Measurements from ENCODE around the gene TBC1D3H. TPM values are rescaled to one million over a fixed set of nuclear protein-coding genes. Genes with fewer than 3 reads are reported as not detected.
"Not testable (repeated sequence)": the region's sequence is repeated elsewhere in the genome, so short reads cannot be mapped to it uniquely, and the experiment has no call there.

The TBC1D3H gene
- not detected for total RNA-seq
- not detected for polyA plus RNA-seq

DNA sequence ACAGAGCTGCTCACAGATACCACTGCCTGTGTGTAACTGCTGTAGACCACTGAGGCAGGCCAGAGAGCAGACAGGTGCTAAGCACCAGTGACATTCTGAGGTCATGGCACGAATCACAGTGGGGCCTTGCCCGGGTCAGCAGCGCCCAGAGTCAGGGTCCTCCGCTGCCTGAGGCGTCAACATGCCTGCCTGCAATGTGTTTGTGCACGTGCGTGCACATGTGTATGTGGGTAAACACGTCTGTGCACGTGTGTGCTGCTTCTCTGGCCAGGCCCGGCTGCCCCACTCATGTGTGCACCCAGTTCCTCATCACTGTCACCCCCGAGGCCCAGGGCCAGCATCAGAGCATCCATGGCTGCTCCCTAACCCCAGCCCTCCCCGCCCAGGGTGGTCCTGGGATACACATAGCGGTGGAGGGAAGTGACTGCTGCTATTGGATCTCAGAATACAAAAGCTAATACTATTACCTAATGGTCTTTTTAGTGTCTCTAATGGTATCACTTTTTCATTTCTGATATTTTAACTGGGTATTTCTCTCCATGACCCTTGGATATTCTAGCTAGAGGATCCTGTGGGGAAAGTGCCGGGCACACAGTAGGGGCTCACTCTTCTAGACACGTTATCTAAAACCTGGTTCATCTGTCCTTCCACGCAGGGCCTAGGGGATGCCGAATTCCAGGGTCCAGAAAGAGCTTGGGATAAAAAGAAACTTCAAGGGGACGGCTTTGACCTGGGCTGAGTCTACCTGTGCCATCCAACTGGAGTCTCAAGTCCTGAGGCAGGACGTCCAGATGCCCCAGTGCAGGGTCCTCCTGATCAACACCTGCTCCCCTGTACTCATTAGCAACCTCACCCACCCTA, at the start of gene TBC1D3H:
TSS of gene TBC1D3H (minus strand) at position 51 of the 861 bp plus-strand sequence. CDS start 1,540 bp downstream, outside the sequence.
- POLR2A ChIA-PET; H3K4me3 Mint-ChIP-seq; H3K36me3 Mint-ChIP-seq; H3K27ac ChIP-seq (ENCODE audit: low read depth, low read length); H3K36me3 ChIP-seq (ENCODE audit: insufficient read depth, low read length); H3K9me3 Mint-ChIP-seq; H3K27ac Mint-ChIP-seq; H3K4me1 ChIP-seq (ENCODE audit: insufficient read depth, low read length); H3K9me3 ChIP-seq (ENCODE audit: low read length); H3K4me1 Mint-ChIP-seq; H3K4me3 ChIP-seq (ENCODE audit: low read length); DNase-seq; CTCF ChIA-PET; H3K27me3 Mint-ChIP-seq; H3K27me3 ChIP-seq (ENCODE audit: insufficient read depth, low read length, poor library complexity, severe bottlenecking): not testable (repeated sequence)

DNA sequence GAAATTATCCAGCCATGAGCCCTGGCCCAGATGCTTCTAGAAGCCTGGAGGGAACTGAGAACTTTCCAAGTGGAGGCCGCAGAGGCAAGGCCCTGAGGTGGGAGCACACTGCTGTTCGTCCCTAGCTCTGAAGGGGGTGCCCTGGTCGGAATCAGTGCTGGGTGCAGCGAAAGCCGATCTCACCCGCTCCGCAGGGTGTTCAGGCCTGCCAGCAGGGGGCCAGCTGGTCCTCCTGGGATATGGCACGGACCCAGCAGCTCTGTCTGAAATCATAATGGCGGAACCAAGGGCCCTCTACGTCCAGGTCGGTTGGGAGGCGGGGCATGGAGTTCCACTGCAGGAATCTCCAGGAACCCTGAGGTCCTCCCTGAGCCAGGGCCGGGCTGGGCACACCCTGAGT, 40.7 kb upstream of the TBC1D3H start:
- DNase-seq; H3K27me3 ChIP-seq (ENCODE audit: insufficient read depth, low read length, poor library complexity, severe bottlenecking); H3K4me3 ChIP-seq (ENCODE audit: low read length); H3K4me3 Mint-ChIP-seq; POLR2A ChIA-PET; H3K36me3 Mint-ChIP-seq; CTCF ChIA-PET; H3K27me3 Mint-ChIP-seq; H3K27ac Mint-ChIP-seq; H3K9me3 ChIP-seq (ENCODE audit: low read length); H3K36me3 ChIP-seq (ENCODE audit: insufficient read depth, low read length); H3K4me1 Mint-ChIP-seq; H3K9me3 Mint-ChIP-seq; H3K27ac ChIP-seq (ENCODE audit: low read depth, low read length); H3K4me1 ChIP-seq (ENCODE audit: insufficient read depth, low read length): not testable (repeated sequence)

- H3K36me3 ChIP-seq (ENCODE audit: insufficient read depth, low read length); H3K4me1 ChIP-seq (ENCODE audit: insufficient read depth, low read length); DNase-seq; H3K27me3 ChIP-seq (ENCODE audit: insufficient read depth, low read length, poor library complexity, severe bottlenecking); H3K4me3 Mint-ChIP-seq; H3K4me3 ChIP-seq (ENCODE audit: low read length); POLR2A ChIA-PET; CTCF ChIA-PET; H3K27ac ChIP-seq (ENCODE audit: low read depth, low read length); H3K9me3 Mint-ChIP-seq; H3K27me3 Mint-ChIP-seq; H3K9me3 ChIP-seq (ENCODE audit: low read length); H3K36me3 Mint-ChIP-seq; H3K4me1 Mint-ChIP-seq; H3K27ac Mint-ChIP-seq: not testable (repeated sequence)
Observed at GRCh38 chr17:36415180-36415941, 27.1 kb upstream of the TBC1D3H start.

- H3K27ac Mint-ChIP-seq; H3K36me3 ChIP-seq (ENCODE audit: insufficient read depth, low read length); POLR2A ChIA-PET; H3K9me3 ChIP-seq (ENCODE audit: low read length); DNase-seq; H3K4me1 Mint-ChIP-seq; H3K4me1 ChIP-seq (ENCODE audit: insufficient read depth, low read length); H3K27ac ChIP-seq (ENCODE audit: low read depth, low read length); H3K9me3 Mint-ChIP-seq; CTCF ChIA-PET; H3K27me3 Mint-ChIP-seq; H3K4me3 ChIP-seq (ENCODE audit: low read length); H3K27me3 ChIP-seq (ENCODE audit: insufficient read depth, low read length, poor library complexity, severe bottlenecking); H3K4me3 Mint-ChIP-seq; H3K36me3 Mint-ChIP-seq: not testable (repeated sequence)
Observed at GRCh38 chr17:36390943-36391645, 2.9 kb upstream of the TBC1D3H start.

DNA sequence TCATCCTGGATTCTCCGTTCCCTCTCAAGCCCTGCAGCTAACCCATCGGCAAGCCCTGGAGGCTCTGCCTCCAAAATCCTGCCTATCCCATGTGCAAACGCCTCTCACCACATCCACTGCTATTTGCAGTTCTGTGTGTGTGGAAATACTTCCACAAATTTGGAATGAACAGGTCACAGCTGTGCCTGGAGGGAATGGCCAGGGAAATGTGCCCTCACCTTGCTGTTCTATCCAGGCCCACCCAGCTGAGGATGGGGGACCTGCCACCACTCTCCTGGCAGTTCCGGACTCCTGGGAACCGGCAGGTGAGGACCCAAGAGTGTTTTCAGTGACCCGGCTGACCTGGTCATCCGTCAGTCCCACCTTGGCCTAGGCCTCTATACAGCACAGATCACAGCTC, 12.3 kb downstream of the TBC1D3H start:
- H3K9me3 Mint-ChIP-seq; H3K36me3 Mint-ChIP-seq; H3K4me3 Mint-ChIP-seq; H3K9me3 ChIP-seq (ENCODE audit: low read length); DNase-seq; H3K36me3 ChIP-seq (ENCODE audit: insufficient read depth, low read length); H3K27ac ChIP-seq (ENCODE audit: low read depth, low read length); H3K27ac Mint-ChIP-seq; CTCF ChIA-PET; H3K4me1 ChIP-seq (ENCODE audit: insufficient read depth, low read length); H3K4me3 ChIP-seq (ENCODE audit: low read length); H3K4me1 Mint-ChIP-seq; H3K27me3 Mint-ChIP-seq; POLR2A ChIA-PET; H3K27me3 ChIP-seq (ENCODE audit: insufficient read depth, low read length, poor library complexity, severe bottlenecking): not testable (repeated sequence)

DNA sequence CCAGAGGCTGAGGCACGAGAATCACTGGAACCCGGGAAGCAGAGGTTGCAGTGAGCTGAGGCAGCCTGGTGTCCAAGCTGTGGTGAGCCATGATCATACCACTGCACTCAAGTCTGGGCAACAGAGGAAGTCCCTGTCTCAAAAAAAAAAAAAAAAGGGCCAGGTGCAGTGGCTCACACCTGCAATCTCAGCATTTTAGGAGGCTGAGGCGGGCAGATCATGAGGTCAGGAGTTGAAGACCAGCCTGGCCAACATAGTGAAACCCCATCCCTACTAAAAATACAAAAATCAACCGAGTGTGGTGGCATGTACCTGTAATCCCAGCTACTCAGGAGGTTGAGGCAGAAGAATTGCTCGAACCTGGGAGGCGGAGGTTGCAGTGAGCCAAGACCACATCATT, 25.7 kb downstream of the TBC1D3H start:
- H3K36me3 Mint-ChIP-seq; H3K4me3 ChIP-seq (ENCODE audit: low read length); DNase-seq; POLR2A ChIA-PET; H3K4me1 ChIP-seq (ENCODE audit: insufficient read depth, low read length); H3K4me3 Mint-ChIP-seq; H3K9me3 ChIP-seq (ENCODE audit: low read length); H3K4me1 Mint-ChIP-seq; H3K27me3 Mint-ChIP-seq; H3K9me3 Mint-ChIP-seq; CTCF ChIA-PET; H3K27ac Mint-ChIP-seq; H3K36me3 ChIP-seq (ENCODE audit: insufficient read depth, low read length); H3K27ac ChIP-seq (ENCODE audit: low read depth, low read length); H3K27me3 ChIP-seq (ENCODE audit: insufficient read depth, low read length, poor library complexity, severe bottlenecking): not testable (repeated sequence)

Other genes with a start within 250 kb of the TBC1D3H start
- 1 to 10 TPM; 3.3 to 4.4 TPM for gene TBC1D3B, start 211.8 kb downstream of the TBC1D3H start, total RNA-seq
- 0.49 TPM for gene TBC1D3B, start 211.8 kb downstream of the TBC1D3H start, polyA plus RNA-seq
- gene CCL3L1, start 191.7 kb downstream of the TBC1D3H start, total RNA-seq: 100 to 1,000 TPM; 138 to 164 TPM
- 2.9 TPM for gene CCL3L1, start 191.7 kb downstream of the TBC1D3H start, polyA plus RNA-seq
- gene CCL4L2, start 177.4 kb downstream of the TBC1D3H start, total RNA-seq: 100 to 1,000 TPM; 519 to 562 TPM
- 4.9 TPM for gene CCL4L2, start 177.4 kb downstream of the TBC1D3H start, polyA plus RNA-seq
- gene TBC1D3I, start 123.9 kb downstream of the TBC1D3H start, total RNA-seq: under 1 TPM; 0.20 to 0.51 TPM
- gene TBC1D3I, start 123.9 kb downstream of the TBC1D3H start, polyA plus RNA-seq: not detected
- not detected for gene TBC1D3G, start 64.6 kb downstream of the TBC1D3H start, total RNA-seq
- gene TBC1D3G, start 64.6 kb downstream of the TBC1D3H start, polyA plus RNA-seq: not detected
- gene ZNHIT3, start 98.2 kb upstream of the TBC1D3H start, total RNA-seq: 10 to 100 TPM; 57.6 to 60.8 TPM
- gene ZNHIT3, start 98.2 kb upstream of the TBC1D3H start, polyA plus RNA-seq: 89.4 TPM
- gene MYO19, start 146.4 kb upstream of the TBC1D3H start, total RNA-seq: 100 to 1,000 TPM; 133 to 138 TPM
- 5.0 TPM for gene MYO19, start 146.4 kb upstream of the TBC1D3H start, polyA plus RNA-seq
- gene PIGW, start 146.6 kb upstream of the TBC1D3H start, total RNA-seq: 10 to 100 TPM; 42.2 to 43.0 TPM
- gene PIGW, start 146.6 kb upstream of the TBC1D3H start, polyA plus RNA-seq: 11.4 TPM
- 10 to 100 TPM; 65.1 to 67.0 TPM for gene GGNBP2, start 156.5 kb upstream of the TBC1D3H start, total RNA-seq
- 63.3 TPM for gene GGNBP2, start 156.5 kb upstream of the TBC1D3H start, polyA plus RNA-seq
- 10 to 100 TPM; 11.1 to 13.0 TPM for gene DHRS11, start 203.4 kb upstream of the TBC1D3H start, total RNA-seq
- gene DHRS11, start 203.4 kb upstream of the TBC1D3H start, polyA plus RNA-seq: 4.3 TPM
- 10 to 100 TPM; 24.7 to 24.9 TPM for gene MRM1, start 213.1 kb upstream of the TBC1D3H start, total RNA-seq
- gene MRM1, start 213.1 kb upstream of the TBC1D3H start, polyA plus RNA-seq: 5.3 TPM